Stomach (tissue), 4 donors: ENCODE measurements around the gene CDH1.

Experiments
- EP300 ChIP-seq: sonication (generic); formaldehyde crosslinking; IDR thresholded peaks from one replicate; pipeline ENCODE4 v1.6.1; 2017; ENCODE audit warnings: antibody characterized with exemption
- POLR2AphosphoS5 ChIP-seq, 3 donors: sonication (generic); formaldehyde crosslinking; IDR thresholded peaks; one replicate each; pipeline ENCODE4 v1.6.1; 2016; ENCODE audit warnings: antibody characterized with exemption in 3 of 3

GRCh38 chr16:68768771-68769170, 31.7 kb downstream of the CDH1 start:
- TF ChIP-seq EP300 (no peak), POLR2AphosphoS5 (IDR thresholded peaks at IDR 0.05) (no peak)
